IMR-90 (cell line): ENCODE measurements around the gene IRF2BP2. TPM values are rescaled to one million over a fixed set of nuclear protein-coding genes. Genes with fewer than 3 reads are reported as not detected.
A peak's percentile ranks its signal among the peaks of the same experiment; 100 is the strongest.

ENCODE experiments used
- ATAC-seq: fragments of 200-7000 bp; cut with Tn5 transposase; 2 replicates; pipeline ENCODE4 v1.9.1; 2020; ENCODE audit warnings: low read depth, mild to moderate bottlenecking, moderate library complexity
- BruUV-seq: library from RNA; stranded (reverse); fragments of 400-500 nt; replicated peaks from 2 replicates; lab custom pipeline; 2021; lab: Mats Ljungman, UMichigan
- CTCF ChIA-PET: fragments of 300-600 bp; formaldehyde crosslinking; extraction: SDS; loops from one replicate; lab custom pipeline; 2021; ENCODE audit warnings: antibody characterized with exemption; lab: Yijun Ruan, JAX
- POLR2A ChIA-PET: fragments of 300-600 bp; sonication (Branson Sonifier 250); formaldehyde crosslinking; loops from one replicate; lab custom pipeline; 2022; ENCODE audit warnings: antibody characterized with exemption; ENCODE audit not compliant: unreplicated experiment; lab: Charles Lee
- DNase-seq: peaks from one replicate; pipeline ENCODE4 v3.0.0; 2013
- H2AFZ ChIP-seq: replicated peaks from 2 replicates; pipeline ENCODE3; 2013; ENCODE audit warnings: low read length, mild to moderate bottlenecking; ENCODE audit not compliant: poor library complexity
- H2AK5ac ChIP-seq: 2 replicates; pipeline ENCODE4 v1.6.1; 2013; ENCODE audit warnings: low read depth, low read length, inconsistent platforms
- H2AK9ac ChIP-seq: replicated peaks from 2 replicates; pipeline ENCODE3; 2013; ENCODE audit warnings: mild to moderate bottlenecking, low read depth, low read length, moderate library complexity; ENCODE audit not compliant: poor library complexity
- H2BK120ac ChIP-seq: 2 replicates; pipeline ENCODE4 v1.6.1; 2013; ENCODE audit warnings: low read depth, low read length, inconsistent platforms
- H2BK15ac ChIP-seq: 3 replicates; pipeline ENCODE4 v1.6.1; 2013; ENCODE audit warnings: low read depth, low read length, inconsistent platforms
- H2BK20ac ChIP-seq: 2 replicates; pipeline ENCODE4 v1.6.1; 2013; ENCODE audit warnings: low read depth, mild to moderate bottlenecking, inconsistent platforms, low read length, moderate library complexity
- H2BK5ac ChIP-seq: 2 replicates; pipeline ENCODE4 v1.6.1; 2013; ENCODE audit warnings: mild to moderate bottlenecking, low read depth, low read length, inconsistent platforms; ENCODE audit not compliant: poor library complexity, severe bottlenecking
- H3K14ac ChIP-seq: replicated peaks from 2 replicates; pipeline ENCODE4 v1.6.1; 2013; ENCODE audit warnings: low read depth, low read length, inconsistent platforms
- H3K18ac ChIP-seq: 2 replicates; pipeline ENCODE4 v1.6.1; 2013; ENCODE audit warnings: low read depth, low read length, control low read depth
- H3K23ac ChIP-seq: 2 replicates; pipeline ENCODE4 v1.6.1; 2013; ENCODE audit warnings: low read depth, low read length, inconsistent platforms
- H3K27ac ChIP-seq: 2 replicates; pipeline ENCODE4 v1.5.1; 2013; ENCODE audit warnings: mild to moderate bottlenecking, control low read depth, low read length; ENCODE audit not compliant: insufficient read depth
- H3K27me3 ChIP-seq: 2 replicates; pipeline ENCODE4 v1.6.1; 2013; ENCODE audit warnings: low read length; ENCODE audit not compliant: control insufficient read depth, insufficient read depth
- H3K36me3 ChIP-seq: 2 replicates; pipeline ENCODE4 v1.6.1; 2013; ENCODE audit warnings: low read length, mixed read lengths; ENCODE audit not compliant: control insufficient read depth, insufficient read depth
- H3K4ac ChIP-seq: 2 replicates; pipeline ENCODE4 v1.6.1; 2013; ENCODE audit warnings: low read depth, low read length, inconsistent platforms
- H3K4me1 ChIP-seq: 2 replicates; pipeline ENCODE4 v1.6.1; 2013; ENCODE audit warnings: low read length, mixed read lengths; ENCODE audit not compliant: control insufficient read depth, insufficient read depth
- H3K4me2 ChIP-seq: 2 replicates; pipeline ENCODE4 v1.6.1; 2013; ENCODE audit warnings: low read depth, mild to moderate bottlenecking, control low read depth, low read length, moderate library complexity
- H3K4me3 ChIP-seq: 2 replicates; pipeline ENCODE4 v1.5.1; 2013; ENCODE audit warnings: low read depth, mild to moderate bottlenecking, control low read depth, low read length, moderate library complexity; ENCODE audit not compliant: insufficient read depth
- H3K56ac ChIP-seq: 2 replicates; pipeline ENCODE4 v1.6.1; 2013; ENCODE audit warnings: low read length, inconsistent platforms; ENCODE audit not compliant: insufficient read depth; ENCODE audit errors: extremely low read depth
- H3K79me1 ChIP-seq, 2 experiments: 2 replicates each; pipeline ENCODE4 v1.6.1; 2013; ENCODE audit warnings: low read length in 2 of 2, inconsistent platforms in 1 of 2, low read depth in 1 of 2
- H3K9ac ChIP-seq: 2 replicates; pipeline ENCODE4 v1.6.1; 2013; ENCODE audit warnings: low read depth, low read length, control low read depth
- H3K9me1 ChIP-seq: 2 replicates; pipeline ENCODE4 v1.6.1; 2013; ENCODE audit warnings: low read length, inconsistent platforms; ENCODE audit not compliant: insufficient read depth
- H3K9me3 ChIP-seq: 2 replicates; pipeline ENCODE4 v1.6.1; 2013; ENCODE audit warnings: low read length; ENCODE audit not compliant: control insufficient read depth, insufficient read depth
- H4K20me1 ChIP-seq: 2 replicates; pipeline ENCODE4 v1.6.1; 2013; ENCODE audit warnings: low read length, inconsistent platforms; ENCODE audit not compliant: insufficient read depth
- H4K5ac ChIP-seq: 2 replicates; pipeline ENCODE4 v1.6.1; 2013; ENCODE audit warnings: mild to moderate bottlenecking, low read depth, low read length, control low read depth
- H4K8ac ChIP-seq, 2 experiments: 2 replicates each; pipeline ENCODE4 v1.6.1; 2013; ENCODE audit warnings: low read depth in 2 of 2, low read length in 2 of 2, control low read depth in 1 of 2, inconsistent platforms in 1 of 2
- H4K91ac ChIP-seq: 2 replicates; pipeline ENCODE4 v1.6.1; 2013; ENCODE audit warnings: low read depth, low read length, inconsistent platforms; ENCODE audit not compliant: insufficient read depth
- BHLHE40 ChIP-seq: fragments of 150-350 bp; IDR thresholded peaks from 2 replicates; pipeline ENCODE4 v1.6.1; 2016; ENCODE audit warnings: mild to moderate bottlenecking, low read depth, low read length
- CEBPB ChIP-seq: IDR thresholded peaks from 2 replicates; pipeline ENCODE4 v1.6.1; 2012; ENCODE audit warnings: low read depth, low read length, improper control_type of control experiment
- CHD1 ChIP-seq: IDR thresholded peaks from 2 replicates; pipeline ENCODE4 v1.6.1; 2012; ENCODE audit warnings: low read depth, low read length, improper control_type of control experiment
- FOS ChIP-seq: fragments of 150-350 bp; IDR thresholded peaks from 2 replicates; pipeline ENCODE4 v1.6.1; 2016; ENCODE audit warnings: low read depth, low read length
- MAFK ChIP-seq: IDR thresholded peaks from 2 replicates; pipeline ENCODE4 v1.6.1; 2012; ENCODE audit warnings: low read depth, low read length, improper control_type of control experiment
- MAZ ChIP-seq: IDR thresholded peaks from 2 replicates; pipeline ENCODE4 v1.6.1; 2012; ENCODE audit warnings: low read depth, mild to moderate bottlenecking, low read length, improper control_type of control experiment, moderate library complexity, borderline replicate concordance
- MXI1 ChIP-seq: IDR thresholded peaks from 2 replicates; pipeline ENCODE4 v1.6.1; 2012; ENCODE audit warnings: low read depth, mild to moderate bottlenecking, low read length, moderate library complexity, borderline replicate concordance
- NFE2L2 ChIP-seq: fragments of 150-350 bp; IDR thresholded peaks from 2 replicates; pipeline ENCODE4 v1.6.1; 2016; ENCODE audit warnings: low read depth, mild to moderate bottlenecking, low read length
- POLR2A ChIP-seq: IDR thresholded peaks from 2 replicates; pipeline ENCODE4 v1.6.1; 2012; ENCODE audit warnings: mild to moderate bottlenecking, low read depth, low read length
- RAD21 ChIP-seq: IDR thresholded peaks from 2 replicates; pipeline ENCODE4 v1.6.1; 2012; ENCODE audit warnings: low read length, improper control_type of control experiment
- RFX5 ChIP-seq: IDR thresholded peaks from 2 replicates; pipeline ENCODE4 v1.8.0; 2012; ENCODE audit warnings: low read depth, mild to moderate bottlenecking, low read length, moderate library complexity
- SMC3 ChIP-seq: fragments of 150-350 bp; IDR thresholded peaks from 2 replicates; pipeline ENCODE4 v1.6.1; 2016; ENCODE audit warnings: low read depth, mild to moderate bottlenecking, antibody characterized with exemption, low read length, moderate library complexity
- WGBS, 2 experiments: methylation state at CpG; one replicate each; pipeline versions ENCODE4 v1.1.5 to v1.1.7; 2013; ENCODE audit warnings: missing lambda C conversion rate in 2 of 2; ENCODE audit not compliant: insufficient read length in 1 of 2; ENCODE audit errors: extremely low coverage in 2 of 2; 5-methylcytosine and 5-hydroxymethylcytosine counted together
- dilution Hi-C: fragments of 300-500 bp; cut with HindIII; formaldehyde crosslinking; loops from one replicate; pipeline ENCODE4 v1.14.3; 2018; ENCODE audit warnings: low sequenced_read_pairs; ENCODE audit not compliant: unreplicated experiment
- in situ Hi-C: fragments of 300-500 bp; cut with MboI; formaldehyde crosslinking; loops from 3 replicates; pipeline ENCODE4 v1.14.3; 2019; ENCODE audit warnings: low sequenced_read_pairs, inconsistent platforms, mixed read lengths
- intact Hi-C: fragments of 100-400 bp; cut with micrococcal nuclease; formaldehyde crosslinking; loops from 2 replicates; pipeline ENCODE4 v1.10.0; 2022
- polyA plus RNA-seq, 3 experiments: library from polyadenylated mRNA; depleted of rRNA; stranded (reverse); fragments of >200 nt; gene quantifications; 2 replicates each; pipeline ENCODE4 v1.2.3, GENCODE V29; 2012; ENCODE audit warnings: low replicate concordance in 1 of 3
- total RNA-seq: library from RNA; depleted of rRNA; stranded (reverse); fragments of >200 nt; gene quantifications from 2 replicates; pipeline ENCODE4 v1.2.3, GENCODE V29; 2012
- TF ChIP-seq, protein P1 (sequence below): fragments of 150-350 bp; IDR thresholded peaks from 2 replicates; pipeline ENCODE4 v1.6.1; 2017; ENCODE audit warnings: mild to moderate bottlenecking, antibody characterized with exemption, low read length, low read depth

The IRF2BP2 gene
- total and polyA plus RNA-seq, 2 of the 4 experiments (the other 2 are of a cell fraction): 47.0 to 66.6 TPM

DNA sequence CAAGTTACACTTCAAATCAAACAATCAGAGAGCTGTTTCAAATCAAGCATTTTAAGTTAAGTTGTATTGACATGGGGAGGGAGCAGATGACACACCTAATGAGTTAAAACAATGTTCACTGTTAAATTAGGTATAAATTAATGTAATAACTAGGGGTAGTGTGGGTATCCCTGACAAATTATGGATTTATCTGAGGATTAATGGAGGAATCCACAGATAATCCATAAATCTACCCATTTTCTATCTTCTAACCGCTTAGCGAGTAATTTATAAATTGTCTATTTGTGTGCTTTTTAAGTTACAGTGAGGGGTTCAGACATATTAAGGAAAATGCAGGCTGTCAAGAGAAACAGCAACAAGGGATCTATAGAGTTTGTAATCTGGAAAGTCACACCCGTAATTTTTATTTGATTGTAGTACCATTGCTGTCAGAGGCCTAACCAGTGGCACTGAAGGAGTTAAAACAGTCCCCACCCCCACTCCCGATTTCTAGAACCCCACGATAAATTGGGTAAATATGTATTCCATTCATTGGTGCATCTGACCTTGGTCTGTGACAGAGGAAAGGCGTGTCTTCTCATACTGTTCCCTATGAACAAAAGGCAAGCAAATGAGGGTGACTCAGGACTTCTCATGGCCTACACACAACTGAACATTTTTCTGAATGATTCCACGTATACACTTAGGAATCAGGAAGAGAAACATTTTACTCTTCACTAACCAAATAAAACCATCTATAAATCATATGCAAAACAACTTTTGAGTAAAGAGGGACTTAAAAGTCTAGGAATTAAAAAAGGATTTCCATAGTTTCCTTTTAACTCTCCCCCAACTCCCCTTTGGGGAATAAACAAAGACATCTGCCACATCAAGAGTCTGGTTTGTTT lies 7.4 kb downstream of the IRF2BP2 start:
- POLR2A ChIA-PET: no interaction called here
- peak overlapping the region; percentile 44; the same call in 1 of the 2 replicates for H2BK120ac ChIP-seq

More for the DNA sequence above, 7.4 kb downstream of the IRF2BP2 start:
- Histone ChIP-seq H3K9me1 (no peaks in the 10 kb centered on the region), H3K56ac (peak overlapping the region; percentile 65; the same call in 1 of the 2 replicates), H3K4ac (peak overlapping the region; percentile 49), H2BK5ac (peak overlapping the region; percentile 97), H3K4me3 (peak overlapping the region; percentile 6; the same call in 1 of the 2 replicates), H3K4me1 (peaks cover 9% of the 10 kb centered on the region), H3K79me1 (peaks cover 7 to 10% of the 10 kb centered on the region in 2 experiments), H3K27ac (peak overlapping the region; percentile 72), H3K9ac (no peak overlapping the region; the same call in 1 of the 2 replicates), H2BK15ac (no peak overlapping the region), H2AK9ac (no peak overlapping the region), H3K4me2 (peak overlapping the region; percentile 94), H3K23ac (no peak overlapping the region; the same call in 1 of the 2 replicates), H4K91ac (peak overlapping the region; percentile 30; the same call in 1 of the 2 replicates), H2AFZ (no peak overlapping the region), H2BK20ac (0 out of 2 replicates have a peak overlapping the region, but pooled peaks have one; percentile 15), H3K27me3 (no peaks in the 10 kb centered on the region), H4K20me1 (peaks cover 28% of the 10 kb centered on the region), H3K14ac (0 out of 2 replicates have a peak overlapping the region, but pooled peaks have one; percentile 7), H4K5ac (peak overlapping the region; percentile 67; the same call in 1 of the 2 replicates), H3K18ac (peak overlapping the region; percentile 66), H3K36me3 (peaks cover 16% of the 10 kb centered on the region), H2AK5ac (no peak overlapping the region), H3K9me3 (no peaks in the 10 kb centered on the region), H4K8ac (peak overlapping the region in 1 of 2 experiments; percentile 7; a peak in 2 of 4 replicates)
- dilution Hi-C loops (no loop called here), intact Hi-C loops (loop anchor here (5.0 kb wide), 2 partner anchors 70 to 490 kb away; no protein-coding TSS in a partner anchor), in situ Hi-C loops (loop anchor here (25.0 kb wide), 1 partner anchor 260 kb away; no protein-coding TSS in a partner anchor)
- TF ChIP-seq BHLHE40 (no peak), RFX5 (no peak), CEBPB (no peak), NFE2L2 (peak; percentile 87), FOS (peak; percentile 69), MXI1 (0 out of 2 replicates have a peak, but pooled peaks have one; percentile 57), MAZ (no peak), SMC3 (no peak), MAFK (no peak), RAD21 (no peak; the same call in 1 of the 2 replicates), CHD1 (0 out of 2 replicates have a peak, but pooled peaks have one; percentile 81), POLR2A (no peak; the same call in 1 of the 2 replicates)
- TF ChIP-seq, protein P1, sequence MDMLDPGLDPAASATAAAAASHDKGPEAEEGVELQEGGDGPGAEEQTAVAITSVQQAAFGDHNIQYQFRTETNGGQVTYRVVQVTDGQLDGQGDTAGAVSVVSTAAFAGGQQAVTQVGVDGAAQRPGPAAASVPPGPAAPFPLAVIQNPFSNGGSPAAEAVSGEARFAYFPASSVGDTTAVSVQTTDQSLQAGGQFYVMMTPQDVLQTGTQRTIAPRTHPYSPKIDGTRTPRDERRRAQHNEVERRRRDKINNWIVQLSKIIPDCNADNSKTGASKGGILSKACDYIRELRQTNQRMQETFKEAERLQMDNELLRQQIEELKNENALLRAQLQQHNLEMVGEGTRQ: 0 out of 2 replicates have a peak, but pooled peaks have one; percentile 14
- CTCF ChIA-PET: interaction anchor here (1.2 to 2.0 kb wide), 2 partner anchors 116 to 481 kb away, joined by 3 to 6 read pairs; no protein-coding TSS in a partner anchor
- no CpG with 5 or more reads among the region's 7 CpGs for WGBS, 2 experiments
- peak; percentile 53 for ATAC-seq
- peak; percentile 98 for DNase-seq
- no TSS peak for BruUV-seq
